HL-60 (cell line): ENCODE measurements around the gene CNOT3.

Source experiments
- DNase-seq, 2 experiments: peaks; one replicate each; pipeline ENCODE4 v3.0.0-alpha.2; 2010 to 2020; ENCODE audit warnings: low read depth in 1 of 2, low spot score in 1 of 2
- H3K27ac ChIP-seq: fragments of 250-450 bp; sonication (Bioruptor Pico); replicated peaks from 2 replicates; pipeline ENCODE4 v1.5.1; 2020; ENCODE audit warnings: mild to moderate bottlenecking, moderate library complexity
- H3K27me3 ChIP-seq: fragments of 250-450 bp; sonication (Bioruptor Pico); 2 replicates; pipeline ENCODE4 v1.5.1; 2021; ENCODE audit warnings: mild to moderate bottlenecking, moderate library complexity; ENCODE audit not compliant: insufficient read depth, poor library complexity, severe bottlenecking
- H3K4me3 ChIP-seq: replicated peaks from 2 replicates; pipeline ENCODE4 v1.5.1; 2011; ENCODE audit warnings: mild to moderate bottlenecking, control low read depth, low read length; ENCODE audit not compliant: insufficient read depth
- CTCF ChIP-seq: IDR thresholded peaks from one replicate; pipeline ENCODE4 v1.5.1; 2011; ENCODE audit warnings: low read length, control low read depth, inconsistent platforms; ENCODE audit not compliant: insufficient read depth
- GABPA ChIP-seq: IDR thresholded peaks from 2 replicates; pipeline ENCODE4 v1.6.1; 2012; ENCODE audit warnings: low read depth
- POLR2AphosphoS5 ChIP-seq: IDR thresholded peaks from 2 replicates; pipeline ENCODE4 v1.6.1; 2012; ENCODE audit warnings: low read depth
- REST ChIP-seq: IDR thresholded peaks from 2 replicates; pipeline ENCODE4 v1.6.1; 2012; ENCODE audit warnings: low read depth; ENCODE audit not compliant: insufficient replicate concordance
- SPI1 ChIP-seq: IDR thresholded peaks from 2 replicates; pipeline ENCODE4 v1.6.1; 2012; ENCODE audit warnings: low read depth, mild to moderate bottlenecking, borderline replicate concordance

CNOT3 gene

GRCh38 chr19:54173359-54173699 is 35.8 kb downstream of the CNOT3 start:
- H3K27ac ChIP-seq, result no peak overlapping the region
- TF ChIP-seq POLR2AphosphoS5, result no peak
- no peak for TF ChIP-seq GABPA
- TF ChIP-seq REST, result no peak
- no peak for TF ChIP-seq CTCF
- no peak for TF ChIP-seq SPI1
- H3K27me3 ChIP-seq, result no peaks in the 10 kb centered on the region
- DNase-seq, result no peak
- no peak overlapping the region for H3K4me3 ChIP-seq

- H3K27ac ChIP-seq, result no peak overlapping the region
- DNase-seq, result no peak
- no peak overlapping the region for H3K4me3 ChIP-seq
- no peaks in the 10 kb centered on the region for H3K27me3 ChIP-seq
- TF ChIP-seq SPI1 (no peak), GABPA (no peak), POLR2AphosphoS5 (no peak; the same call in 1 of the 2 replicates), REST (no peak), CTCF (no peak)
Measured at GRCh38 chr19:54173951-54174834, 36.6 kb downstream of the CNOT3 start.

GRCh38 chr19:54178581-54179261 is 41.2 kb downstream of the CNOT3 start:
- DNase-seq, result no peak
- no peak overlapping the region for H3K4me3 ChIP-seq
- TF ChIP-seq POLR2AphosphoS5 (no peak), SPI1 (no peak), CTCF (no peak), GABPA (no peak), REST (no peak)
- no peaks in the 10 kb centered on the region for H3K27me3 ChIP-seq
- no peak overlapping the region for H3K27ac ChIP-seq
